DND-41 (cell line): ENCODE data around the gene PDIA6.

ENCODE experiments used
- CTCF ChIP-seq: IDR thresholded peaks from 2 replicates; pipeline ENCODE4 v1.5.1; 2012; ENCODE audit warnings: borderline replicate concordance, low read length, moderate library complexity, mild to moderate bottlenecking; ENCODE audit not compliant: poor library complexity, severe bottlenecking; ENCODE audit errors: extremely low read depth
- EZH2 ChIP-seq: IDR thresholded peaks from 3 replicates; pipeline ENCODE4 v1.6.1; 2012; ENCODE audit warnings: borderline replicate concordance, low read depth, mild to moderate bottlenecking, moderate library complexity, low read length, inconsistent platforms; ENCODE audit not compliant: severe bottlenecking

GRCh38 chr2:10841547-10842219, 29.1 kb upstream of the PDIA6 start:
- no peak for TF ChIP-seq EZH2
- no peak for TF ChIP-seq CTCF
